HepG2 (cell line): Measurements from ENCODE around the gene TMEM134. TPM values are rescaled to one million over a fixed set of nuclear protein-coding genes. Genes with fewer than 3 reads are reported as not detected.

Experiments used
- ATAC-seq: fragments of 200-7000 bp; cut with Tn5 transposase; 3 replicates; pipeline ENCODE4 v1.9.1; 2020; ENCODE audit warnings: mild to moderate bottlenecking, moderate library complexity
- BruUV-seq: library from RNA; stranded (reverse); fragments of 400-500 nt; replicated peaks from 2 replicates; lab custom pipeline; 2021; lab: Mats Ljungman, UMichigan
- CTCF ChIA-PET: fragments of 300-600 bp; formaldehyde crosslinking; extraction: SDS; loops from one replicate; lab custom pipeline; 2021; ENCODE audit warnings: low total read pairs, inconsistent platforms, low intra/inter-chr PET ratio; lab: Yijun Ruan, JAX
- POLR2A ChIA-PET: fragments of 350-600 bp; sonication (Branson Sonifier 250); formaldehyde crosslinking; loops from one replicate; lab custom pipeline; 2020; ENCODE audit warnings: antibody characterized with exemption, inconsistent platforms; lab: Yijun Ruan, JAX
- DNase-seq: peaks from one replicate; pipeline ENCODE4 v3.0.0-alpha.2; 2015; ENCODE audit warnings: low spot score
- FAIRE-seq: peaks from 3 replicates; lab custom pipeline; 2011; peaks lifted over from hg19 to GRCh38; lab: Jason Lieb, UNC
- H2AFZ ChIP-seq: one replicate; pipeline ENCODE4 v1.6.1; 2011; ENCODE audit warnings: low read length, inconsistent platforms
- H3K27ac ChIP-seq: fragments of 300-600 bp; 3 replicates; pipeline ENCODE4 v1.8.0; 2011; ENCODE audit warnings: mixed run types, mild to moderate bottlenecking, mixed read lengths, low read length, inconsistent platforms; ENCODE audit not compliant: insufficient read depth; ENCODE audit errors: extremely low read length
- H3K27me3 ChIP-seq, 2 experiments: fragments of 200-600 bp in 1 of 2; 2 replicates in 1 of 2; 3 replicates in 1 of 2; pipeline versions ENCODE4 v1.6.0 to v1.8.0; 2011; ENCODE audit warnings: low read length in 2 of 2, mild to moderate bottlenecking in 2 of 2, moderate library complexity in 2 of 2, inconsistent platforms in 1 of 2; ENCODE audit not compliant: insufficient read depth in 2 of 2, control insufficient read depth in 1 of 2
- H3K36me3 ChIP-seq, 2 experiments: fragments of 200-600 bp in 1 of 2; replicated peaks in 1 of 2; 2 replicates in 1 of 2; 3 replicates in 1 of 2; pipeline versions ENCODE4 v1.5.1 to v1.8.0; 2011; ENCODE audit warnings: low read length in 2 of 2, inconsistent platforms in 1 of 2; ENCODE audit not compliant: insufficient read depth in 2 of 2, control insufficient read depth in 1 of 2
- H3K4me1 ChIP-seq: 2 replicates; pipeline ENCODE4 v1.5.1; 2012; ENCODE audit warnings: low read length, inconsistent platforms; ENCODE audit not compliant: insufficient read depth
- H3K4me2 ChIP-seq: 2 replicates; pipeline ENCODE4 v1.6.0; 2011; ENCODE audit warnings: low read depth, low read length, inconsistent platforms
- H3K4me3 ChIP-seq, 3 experiments: fragments of 200-600 bp in 1 of 3; sonication (generic), shearing (Covaris generic) in 1 of 3; replicated peaks in 1 of 3; 2 replicates each; pipeline ENCODE4 v1.5.1; 2011 to 2016; ENCODE audit warnings: low read length in 3 of 3, inconsistent platforms in 2 of 3, low read depth in 2 of 3, mild to moderate bottlenecking in 2 of 3, control low read depth in 1 of 3, mixed read lengths in 1 of 3; ENCODE audit not compliant: insufficient read depth in 1 of 3
- H3K79me2 ChIP-seq: one replicate; pipeline ENCODE4 v1.6.1; 2011; ENCODE audit warnings: low read length, inconsistent platforms; ENCODE audit not compliant: insufficient read depth
- H3K9ac ChIP-seq: 2 replicates; pipeline ENCODE4 v1.6.0; 2011; ENCODE audit warnings: mild to moderate bottlenecking, low read depth, low read length, inconsistent platforms; ENCODE audit not compliant: insufficient read depth
- H3K9me3 ChIP-seq: 2 replicates; pipeline ENCODE4 v1.5.1; 2012; ENCODE audit warnings: mild to moderate bottlenecking, low read length
- H4K20me1 ChIP-seq: 2 replicates; pipeline ENCODE4 v1.6.0; 2011; ENCODE audit warnings: inconsistent platforms, mild to moderate bottlenecking, low read length, moderate library complexity; ENCODE audit not compliant: insufficient read depth
- ADNP ChIP-seq: sonication (generic); formaldehyde crosslinking; IDR thresholded peaks from 2 replicates; pipeline ENCODE4 v1.4.0; 2020; ENCODE audit warnings: missing genetic modification reagents
- AGO2 ChIP-seq: fragments of 200-400 bp; formaldehyde crosslinking; optimal IDR thresholded peaks from 2 replicates; pipeline ENCODE3; 2017; ENCODE audit warnings: mild to moderate bottlenecking, low read depth, low read length, moderate library complexity
- AKAP8 ChIP-seq: sonication (generic); formaldehyde crosslinking; IDR thresholded peaks from 2 replicates; pipeline ENCODE4 v1.5.1; 2020; ENCODE audit warnings: mild to moderate bottlenecking, missing genetic modification reagents
- CAMTA2 ChIP-seq: sonication (generic); formaldehyde crosslinking; IDR thresholded peaks from 2 replicates; pipeline ENCODE4 v1.4.0; 2020; ENCODE audit warnings: mild to moderate bottlenecking, missing genetic modification reagents, borderline replicate concordance
- KDM2A ChIP-seq: sonication (generic); formaldehyde crosslinking; IDR thresholded peaks from 2 replicates; pipeline ENCODE4 v1.4.0; 2020; ENCODE audit warnings: low read depth, missing genetic modification reagents, borderline replicate concordance
- POLR2A ChIP-seq, 2 experiments: IDR thresholded peaks; 2 replicates each; pipeline ENCODE4 v1.6.1; 2011; ENCODE audit warnings: low read depth in 2 of 2, low read length in 2 of 2, mild to moderate bottlenecking in 1 of 2, moderate library complexity in 1 of 2; ENCODE audit not compliant: insufficient read depth in 1 of 2
- ZFX ChIP-seq: sonication (generic); formaldehyde crosslinking; IDR thresholded peaks from 2 replicates; pipeline ENCODE4 v1.4.0; 2020; ENCODE audit warnings: mild to moderate bottlenecking, low read depth, missing genetic modification reagents, moderate library complexity
- ZMYM3 ChIP-seq: sonication (generic); formaldehyde crosslinking; IDR thresholded peaks from 2 replicates; pipeline ENCODE4 v1.5.1; 2020; ENCODE audit warnings: mild to moderate bottlenecking, missing genetic modification reagents
- ZNF451 ChIP-seq: sonication (generic); formaldehyde crosslinking; IDR thresholded peaks from 2 replicates; pipeline ENCODE4 v1.5.0; 2020; ENCODE audit warnings: mild to moderate bottlenecking, missing genetic modification reagents
- ZNF629 ChIP-seq: sonication (generic); formaldehyde crosslinking; conservative IDR thresholded peaks from 2 replicates; pipeline ENCODE4 v1.5.0; 2020; ENCODE audit warnings: missing genetic modification reagents
- WGBS: methylation state at CpG from one replicate; pipeline ENCODE4 v1.1.6; 2017; ENCODE audit warnings: low lambda C conversion rate; 5-methylcytosine and 5-hydroxymethylcytosine counted together
- in situ Hi-C: cut with HindIII; loops from 2 replicates; pipeline ENCODE4 v1.10.0; 2017; ENCODE audit warnings: low pct_unique_long_range_greater_than_20kb; ENCODE audit not compliant: extremely low pct_ligation_motif_present
- intact Hi-C: fragments of 100-400 bp; cut with micrococcal nuclease; formaldehyde crosslinking; loops from one replicate; pipeline ENCODE4 v1.10.0; 2022; ENCODE audit not compliant: unreplicated experiment
- polyA plus RNA-seq, 8 experiments: library from polyadenylated mRNA; depleted of rRNA in 3 of 8; stranded (reverse) in 7 of 8; unstranded in 1 of 8; fragments of >200 nt; fragmentation: Illumina TruSeq in 4 of 8; extraction: Trizol in 4 of 8; gene quantifications; 2 replicates each; pipeline versions ENCODE4 v1.2.1 to v1.2.3, GENCODE V29; 2011 to 2016; ENCODE audit warnings: low read depth in 4 of 8, missing spikeins in 1 of 8, mixed read lengths in 1 of 8; ENCODE audit not compliant: insufficient read depth in 1 of 8
- total RNA-seq, 5 experiments: library from RNA; depleted of rRNA; stranded (reverse); fragments of >200 nt; fragmentation: Illumina TruSeq; extraction: Trizol; gene quantifications; 2 replicates each; pipeline ENCODE4 v1.2.3, GENCODE V29; 2016; ENCODE audit warnings: low read depth in 1 of 5

TMEM134 gene
- total and polyA plus RNA-seq, 2 of the 13 experiments (the other 11 are each of a cell fraction or from before 2014, with no cell fraction given), result 6.9 to 26.9 TPM

DNA sequence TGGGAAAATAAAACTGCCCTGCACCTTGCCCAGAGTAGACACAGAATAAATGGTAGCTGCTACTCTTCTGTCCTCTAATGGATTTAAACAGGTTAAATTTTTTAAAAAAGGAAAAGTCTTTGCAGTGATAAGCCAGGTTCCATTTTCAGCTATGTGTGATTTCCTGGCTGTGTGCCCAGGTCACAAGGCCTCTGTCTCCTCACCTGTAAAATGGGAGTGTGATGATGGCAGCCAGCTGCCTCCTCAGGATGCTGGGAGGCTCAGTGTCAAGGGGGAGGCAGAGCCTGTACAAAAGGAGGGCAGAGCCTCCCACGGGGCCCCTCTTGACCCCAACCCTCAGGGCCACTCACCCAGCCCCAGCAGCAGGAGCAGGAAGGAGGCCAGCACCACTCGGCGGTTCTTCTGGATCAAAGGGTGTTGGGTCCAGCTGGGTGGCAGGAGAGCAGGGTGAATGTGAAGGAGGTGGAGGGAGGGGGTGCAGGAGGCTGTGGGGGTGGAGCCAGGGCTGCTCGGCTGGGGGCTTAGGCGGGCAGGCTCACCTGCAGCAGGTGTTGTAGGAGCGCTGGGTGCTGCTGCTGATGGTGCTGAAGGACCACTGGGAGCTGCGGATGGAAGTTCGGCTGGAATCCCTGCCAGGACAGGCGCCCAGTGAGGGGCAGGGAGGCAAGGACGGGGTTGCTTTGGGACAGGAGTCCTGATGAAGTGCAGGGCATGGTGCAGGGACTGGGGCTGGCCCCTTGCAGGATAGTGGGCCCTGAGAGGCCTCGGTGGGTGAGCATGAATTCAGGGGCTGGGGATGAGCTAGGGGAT, 1.9 kb downstream of the TMEM134 start:
- no TSS peak for BruUV-seq
- intact Hi-C loops, result no loop called here
- Histone ChIP-seq H3K27me3 (no peaks in the 10 kb centered on the region), H3K4me3 (peak overlapping the region in 1 of 3 experiments; percentile 87; a peak in 2 of 6 replicates), H3K4me1 (peaks cover 61% of the 10 kb centered on the region), H3K27ac (no peak overlapping the region), H3K4me2 (peak overlapping the region; percentile 97; the same call in 1 of the 2 replicates), H3K9me3 (no peaks in the 10 kb centered on the region), H4K20me1 (no peaks in the 10 kb centered on the region), H3K79me2 (no peaks in the 10 kb centered on the region), H3K36me3 (no peaks in the 10 kb centered on the region), H3K9ac (no peak overlapping the region), H2AFZ (no peak overlapping the region)
- FAIRE-seq (no peak), DNase-seq (no peak), ATAC-seq (no peak)
- POLR2A ChIA-PET, result interaction anchor here (1.5 to 2.0 kb wide), 4 partner anchors 16 to 66 kb away, joined by 4 to 22 read pairs (median 9); partner anchors contain the start of genes AIP and PPP1CA
- CTCF ChIA-PET, result no interaction called here
- WGBS, result 78% methylated on average over 11 of the region's 11 CpGs
- in situ Hi-C loops, result loop anchor here (5.0 kb wide), 1 partner anchor 65 kb away; the partner anchor contains the start of genes PPP1CA and TBC1D10C
- TF ChIP-seq KDM2A (CRISPR knock-in tag), result 0 out of 2 replicates have a peak, but pooled peaks have one; percentile 19
- TF ChIP-seq CAMTA2 (CRISPR knock-in tag), result no peak
- peak; percentile 49 for TF ChIP-seq AGO2
- 0 out of 2 replicates have a peak, but pooled peaks have one; percentile 22 for TF ChIP-seq ADNP
- no peak for TF ChIP-seq ZNF451 (CRISPR knock-in tag)
- TF ChIP-seq ZMYM3 (CRISPR knock-in tag), result 0 out of 2 replicates have a peak, but pooled peaks have one; percentile 30
- TF ChIP-seq ZNF629 (CRISPR knock-in tag), result peak; percentile 92
- TF ChIP-seq ZFX (CRISPR knock-in tag), result peak; percentile 8; the same call in 1 of the 2 replicates
- 0 out of 2 replicates have a peak, but pooled peaks have one; percentile 34 for TF ChIP-seq AKAP8 (CRISPR knock-in tag)
- peak in 1 of 2 experiments; percentile 2; a peak in 1 of 4 replicates for TF ChIP-seq POLR2A (IDR thresholded peaks at IDR 0.05; ENCODE audit: insufficient read depth in 1 of 2, low read depth in 2 of 2, low read length in 2 of 2)
